ENCODE data around the gene LDLRAD4.

LDLRAD4 gene

DNA sequence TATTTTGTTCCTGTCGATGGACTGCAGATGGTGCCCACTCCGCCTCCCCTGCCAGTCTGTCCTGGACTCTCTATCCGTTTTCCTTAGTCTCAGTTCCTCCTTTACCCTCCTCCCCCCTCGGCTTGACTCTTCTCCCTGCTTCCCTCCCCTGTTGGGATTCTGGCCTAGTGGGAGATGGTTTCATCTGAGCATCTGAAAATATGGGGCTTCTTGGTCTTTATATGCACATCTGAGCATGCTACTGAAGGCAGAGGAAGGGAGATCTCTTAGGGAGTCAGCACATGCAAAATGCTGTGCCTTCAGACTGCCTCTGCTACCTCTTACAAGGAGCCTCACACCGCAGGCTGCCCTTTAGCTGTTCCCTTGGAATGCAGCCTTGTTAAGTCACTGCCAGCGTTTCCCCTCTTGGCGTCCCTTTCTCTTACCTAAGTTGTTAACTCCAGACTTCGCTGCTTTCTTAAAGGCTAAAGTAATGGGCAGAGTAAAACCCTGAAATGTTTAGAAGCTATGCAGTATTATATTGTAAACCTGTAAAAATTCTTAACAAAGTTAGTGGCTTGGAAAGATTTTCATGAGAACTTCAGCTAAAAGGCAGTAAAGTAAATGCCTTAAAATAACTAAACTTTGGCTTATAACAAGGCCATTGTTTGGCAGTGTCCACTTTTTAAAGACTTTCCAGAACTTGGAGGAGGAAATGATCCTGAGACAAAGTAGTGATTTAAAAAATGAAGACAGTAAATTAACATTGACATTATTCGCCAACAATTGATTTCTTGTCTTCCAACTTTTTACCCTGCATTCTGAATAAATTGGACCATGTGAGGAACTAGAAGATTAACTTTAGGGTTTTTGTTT lies 49.8 kb downstream of the LDLRAD4 start:
- FAIRE-seq: no peak

DNA sequence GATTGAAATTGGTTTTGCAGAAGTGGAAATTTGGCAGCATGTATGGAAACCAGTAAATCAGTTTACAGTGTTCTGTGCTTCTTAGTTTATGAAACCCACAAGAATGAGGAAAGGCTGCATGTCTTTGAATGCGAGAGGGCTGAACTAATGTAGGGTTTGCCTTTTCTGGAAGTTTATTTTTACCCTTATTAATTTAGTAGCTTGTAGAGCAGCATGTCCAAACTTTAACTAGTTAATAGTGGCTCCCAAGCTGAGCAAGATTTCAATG lies 50.4 kb downstream of the LDLRAD4 start:
- no peak for FAIRE-seq

DNA sequence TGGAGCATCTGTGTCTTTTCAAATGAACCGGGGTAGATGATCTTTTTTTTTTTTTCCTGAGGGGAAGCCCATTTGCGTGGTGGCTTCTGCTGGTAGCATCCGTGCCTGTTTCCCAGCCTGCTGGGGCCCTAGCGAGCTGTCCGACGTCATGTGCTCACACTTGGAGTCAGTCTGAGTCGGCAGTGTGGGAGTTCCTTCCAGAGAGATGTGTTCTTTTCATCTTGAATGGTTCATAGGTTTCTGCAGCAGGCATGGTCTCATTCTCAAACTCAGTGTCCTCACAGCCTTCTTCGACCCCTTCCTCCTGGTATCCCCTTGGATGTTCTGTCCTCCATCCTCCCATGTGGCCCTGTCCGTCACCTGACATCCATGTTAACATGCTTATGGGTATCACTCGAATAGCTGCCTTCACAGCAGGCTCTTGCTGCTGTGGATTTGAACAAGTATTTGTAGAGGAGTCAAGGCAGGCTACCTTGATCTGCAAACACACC lies 51.0 kb downstream of the LDLRAD4 start:
- no peak for FAIRE-seq

DNA sequence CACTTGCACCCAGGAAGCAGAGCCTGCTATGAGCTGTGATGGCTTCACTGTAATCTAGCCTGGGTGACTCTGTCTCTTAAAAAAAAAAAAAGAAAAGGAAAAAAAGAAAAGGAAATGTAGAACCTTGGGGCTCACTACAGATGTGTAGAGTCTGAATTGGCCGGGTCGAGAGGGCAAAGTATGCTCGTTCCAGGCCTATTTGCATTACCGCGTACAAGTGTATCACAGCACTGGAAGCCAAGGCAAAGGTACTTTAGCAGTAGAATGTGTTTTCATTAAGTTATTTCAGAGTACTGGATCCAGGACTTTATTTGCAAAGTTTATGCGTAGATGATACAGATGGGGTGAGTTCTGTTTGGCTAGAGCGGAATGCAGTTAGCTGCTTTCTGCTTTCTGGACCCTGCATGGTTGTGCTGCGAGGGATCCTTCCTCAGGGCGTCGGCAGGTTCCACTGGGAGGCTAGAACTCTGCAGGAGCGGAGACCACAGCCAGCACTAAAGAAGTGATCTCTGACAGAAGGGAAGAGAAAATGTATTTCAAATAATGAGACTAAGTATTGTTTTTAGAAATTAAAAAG lies 51.8 kb downstream of the LDLRAD4 start:
- FAIRE-seq: no peak

DNA sequence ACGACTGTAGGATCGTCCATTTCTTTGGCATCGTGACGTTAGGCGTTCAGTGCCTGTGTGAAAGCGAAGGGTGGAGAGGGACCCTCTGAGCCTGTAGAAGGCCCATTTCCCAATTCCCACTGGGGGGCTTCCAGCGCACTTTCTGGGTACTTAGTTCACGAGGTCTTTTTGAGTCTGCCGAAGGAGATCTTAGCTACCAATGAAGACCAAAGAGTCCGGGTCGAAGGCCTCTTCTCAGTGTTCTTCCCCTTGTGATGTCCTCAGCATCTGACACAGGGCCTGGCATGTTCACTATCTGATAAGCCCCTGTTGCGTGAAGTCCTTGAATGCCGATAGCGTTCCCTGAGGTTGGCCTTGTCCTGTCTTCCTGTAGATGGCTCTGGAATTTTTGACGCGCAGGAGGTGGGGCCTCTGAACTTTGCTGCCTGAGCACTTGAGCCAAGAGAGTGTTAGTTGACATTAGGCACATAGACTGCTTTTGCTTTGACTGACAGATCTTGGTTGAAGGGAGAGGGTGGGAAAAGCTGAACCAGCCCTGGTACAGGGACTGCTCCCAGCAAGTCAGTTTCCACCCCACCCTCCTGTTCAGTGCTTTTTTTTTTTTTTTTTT lies 52.8 kb downstream of the LDLRAD4 start:
- FAIRE-seq: no peak

DNA sequence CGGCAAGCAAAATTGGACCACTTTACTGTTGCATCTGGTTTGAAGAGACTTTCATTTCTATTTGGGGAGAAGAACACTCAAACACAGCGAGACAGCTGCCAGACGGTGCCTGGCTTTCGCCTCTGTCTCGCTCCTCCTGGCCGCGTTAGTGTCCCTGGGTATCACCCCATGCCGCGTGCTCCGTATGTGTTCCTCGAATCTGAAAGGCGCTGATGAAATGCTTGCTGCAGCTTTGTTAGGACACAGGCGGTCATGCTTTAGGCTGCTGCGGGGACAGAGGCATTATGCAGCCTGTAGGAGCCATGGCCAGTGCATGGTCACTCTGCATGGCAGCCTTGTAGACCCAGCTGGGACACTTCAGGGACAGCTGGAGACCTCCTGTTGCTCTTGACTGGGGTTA lies 53.9 kb downstream of the LDLRAD4 start:
- FAIRE-seq: no peak

DNA sequence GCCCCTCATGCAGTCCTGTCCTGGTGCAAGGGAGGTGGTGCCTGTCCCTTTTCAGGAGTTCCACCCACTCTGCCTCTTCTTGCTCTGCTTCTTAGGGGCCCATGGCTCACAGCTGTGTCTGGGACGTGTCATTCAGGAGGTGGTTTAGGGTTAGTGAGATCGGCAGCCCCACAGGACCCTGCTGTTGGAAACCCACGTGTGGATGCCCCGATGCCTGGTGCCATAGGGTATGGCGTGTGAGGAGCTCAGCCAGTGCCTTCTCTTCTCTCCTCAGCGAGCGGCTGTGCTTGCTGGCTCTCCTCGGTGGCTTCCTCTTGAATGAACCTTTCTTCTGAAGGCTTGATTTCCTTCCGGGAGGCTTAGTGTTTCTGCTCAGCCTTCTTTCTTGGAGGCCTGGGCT lies 55.2 kb downstream of the LDLRAD4 start:
- no peak for FAIRE-seq

DNA sequence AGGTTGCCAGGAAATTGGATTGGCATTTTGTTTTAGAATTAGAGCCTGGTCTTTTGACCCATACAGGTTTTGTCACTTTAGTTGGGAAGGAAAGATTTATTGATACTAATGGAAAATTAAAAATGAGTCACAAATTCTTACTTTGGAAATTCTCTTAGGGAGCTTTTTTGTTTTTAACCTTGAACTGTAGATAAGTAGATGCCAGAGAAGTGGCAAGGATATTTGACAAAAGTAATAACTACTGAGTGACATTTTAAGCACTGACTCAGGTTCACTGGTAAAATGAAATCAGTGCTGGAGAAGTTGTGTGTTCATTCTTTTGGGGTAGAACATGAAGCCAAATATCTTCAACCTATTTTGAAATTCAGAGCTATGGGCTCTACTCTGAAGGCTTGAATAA lies 56.5 kb downstream of the LDLRAD4 start:
- no peak for FAIRE-seq

DNA sequence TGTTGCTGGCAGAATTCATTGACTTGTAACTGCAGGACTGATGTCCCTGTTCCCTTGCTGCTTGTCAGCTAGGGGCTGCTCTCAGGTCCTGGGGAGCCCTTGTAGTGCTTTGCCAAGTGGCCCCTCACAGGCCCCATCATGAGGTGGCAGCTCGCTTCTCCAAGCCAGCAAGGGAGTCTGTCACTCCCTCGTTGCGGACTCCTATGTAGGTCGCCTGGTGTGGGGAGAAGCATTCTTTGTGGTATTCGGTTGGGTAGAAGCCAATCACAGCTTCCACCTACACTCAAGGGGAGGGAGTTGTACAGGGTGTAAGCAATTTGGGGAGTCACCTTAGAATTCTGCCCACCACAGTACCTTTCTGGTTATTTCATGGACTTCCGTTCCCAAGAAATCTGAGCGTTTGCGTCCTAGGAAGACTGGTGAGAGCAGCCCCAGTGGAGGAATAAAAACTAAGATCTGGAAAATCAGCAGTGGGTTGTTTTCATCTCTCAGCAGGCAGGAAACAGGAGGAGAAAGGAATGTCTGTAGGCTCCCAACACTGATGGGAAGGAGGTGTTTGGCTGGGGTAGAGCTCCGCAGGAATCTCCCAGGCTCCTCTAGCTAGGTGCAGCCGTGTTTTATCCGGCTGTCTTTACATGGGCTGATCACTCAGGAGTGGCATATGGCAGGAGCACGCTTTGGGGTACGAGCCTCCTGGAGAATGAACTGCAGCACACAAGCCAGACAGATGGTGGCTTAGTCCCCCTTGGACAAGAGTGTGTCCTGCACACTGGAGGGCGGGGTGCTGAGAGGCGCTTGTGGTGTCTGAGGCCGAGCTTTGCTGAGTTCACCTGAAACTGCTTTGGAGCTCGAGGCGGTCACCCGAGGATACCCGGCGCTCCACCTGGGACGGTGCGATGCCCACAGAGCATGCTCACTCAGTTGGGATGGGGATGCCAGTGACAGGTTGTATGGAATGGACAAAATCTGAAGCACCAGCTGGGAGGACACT lies 58.3 kb downstream of the LDLRAD4 start:
- no peak for FAIRE-seq

DNA sequence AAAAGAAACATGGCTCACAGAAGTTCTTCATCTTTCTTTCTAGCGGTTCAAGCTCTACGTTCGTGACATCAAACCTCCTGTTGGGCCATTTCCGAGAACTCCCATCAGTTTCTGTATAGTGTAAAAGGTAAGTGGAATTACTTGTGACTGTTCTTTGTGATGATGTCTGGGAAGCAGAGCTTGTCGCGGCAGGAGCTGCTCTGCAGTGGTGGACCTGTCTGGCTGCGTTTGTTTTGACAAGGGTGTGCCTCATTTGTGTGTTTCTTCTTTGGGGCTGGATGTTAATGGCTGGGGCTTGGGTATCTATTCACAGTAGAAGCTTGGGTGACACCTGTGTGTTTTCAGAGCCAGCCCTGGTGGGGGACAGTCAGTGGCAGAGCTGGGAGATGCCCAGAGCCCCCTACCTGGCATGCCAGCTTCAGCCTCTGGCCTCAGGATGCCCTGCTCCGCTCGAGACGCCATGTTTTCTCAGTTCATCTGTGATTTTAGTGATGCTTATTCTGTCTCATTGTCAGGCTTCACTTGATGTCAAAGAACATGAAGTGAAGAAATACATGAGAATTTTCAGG lies 59.6 kb downstream of the LDLRAD4 start:
- no peak for FAIRE-seq

DNA sequence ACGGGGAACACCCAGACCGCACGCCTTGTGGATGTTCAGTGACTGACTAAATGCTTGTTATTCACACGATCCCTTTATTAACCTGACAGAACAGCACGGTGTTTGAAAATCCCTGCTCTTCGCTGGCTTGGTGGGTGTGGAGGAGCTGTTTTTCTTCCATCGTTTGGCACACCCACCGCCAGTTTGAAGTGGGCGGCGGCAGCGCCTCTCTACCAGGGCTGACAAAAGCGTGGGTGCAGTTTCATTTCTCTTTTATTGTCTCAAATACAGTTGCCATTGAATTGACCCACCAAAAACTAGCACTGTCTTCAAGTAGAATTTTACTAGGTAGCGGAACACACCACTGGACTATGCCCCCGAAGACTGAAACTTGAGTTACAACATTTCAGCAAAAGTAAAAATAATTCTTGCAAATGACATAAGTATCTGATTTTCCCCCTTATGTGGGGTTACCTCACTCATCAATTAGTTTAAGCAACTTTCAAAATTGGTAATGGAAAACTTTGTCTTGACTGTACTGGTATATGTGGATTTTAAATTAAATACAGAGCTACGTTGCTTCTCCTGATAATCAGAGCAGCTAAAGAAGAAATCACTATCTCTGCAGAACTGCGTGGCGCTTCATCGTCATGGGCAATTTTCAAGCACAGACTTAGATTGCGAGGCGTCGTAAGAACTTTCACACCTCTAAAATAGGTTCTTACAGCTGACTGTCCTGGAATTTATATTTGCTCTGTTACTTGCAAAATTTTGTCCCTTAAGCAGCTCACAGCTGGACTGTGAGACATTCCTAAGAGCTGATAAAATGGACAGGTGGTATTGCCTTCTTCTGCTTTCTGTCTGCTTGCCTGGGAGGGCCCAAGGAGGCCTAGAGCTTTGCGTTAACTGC lies 60.9 kb downstream of the LDLRAD4 start:
- no peak for FAIRE-seq

DNA sequence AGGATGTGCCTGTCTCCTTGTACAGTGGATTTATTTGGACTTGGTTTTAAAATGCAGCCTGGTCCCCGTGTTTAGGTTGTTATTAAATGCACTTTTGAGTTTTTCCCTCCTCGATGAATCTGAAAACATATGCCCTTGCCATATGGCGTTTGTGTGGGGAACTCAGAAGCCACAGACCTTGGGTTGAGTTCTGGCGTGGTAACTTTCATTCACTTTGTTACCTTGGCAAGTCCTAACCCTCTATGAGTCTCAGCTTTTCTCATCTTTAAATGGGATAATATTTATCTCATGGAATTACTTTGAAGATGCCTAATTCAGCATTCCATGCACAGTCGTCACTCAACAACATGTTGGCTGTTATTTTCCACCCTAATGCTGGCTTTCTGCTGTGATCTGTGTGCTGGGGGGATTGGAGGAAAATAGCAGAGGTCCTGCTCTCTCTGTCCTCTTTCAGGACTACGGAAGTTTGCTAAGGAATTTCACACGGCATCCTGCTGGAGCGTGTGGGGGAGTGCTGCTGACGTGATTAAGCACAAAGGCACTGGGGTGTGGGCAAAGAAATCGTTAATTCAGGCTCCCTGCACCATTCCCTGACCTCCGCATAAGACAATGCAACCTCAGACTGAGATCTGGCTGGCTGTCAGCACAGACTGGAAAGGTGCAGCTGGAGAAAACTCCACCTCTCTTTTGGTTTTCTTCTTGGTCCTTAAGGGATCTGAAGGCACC lies 61.7 kb downstream of the LDLRAD4 start:
- no peak for FAIRE-seq

DNA sequence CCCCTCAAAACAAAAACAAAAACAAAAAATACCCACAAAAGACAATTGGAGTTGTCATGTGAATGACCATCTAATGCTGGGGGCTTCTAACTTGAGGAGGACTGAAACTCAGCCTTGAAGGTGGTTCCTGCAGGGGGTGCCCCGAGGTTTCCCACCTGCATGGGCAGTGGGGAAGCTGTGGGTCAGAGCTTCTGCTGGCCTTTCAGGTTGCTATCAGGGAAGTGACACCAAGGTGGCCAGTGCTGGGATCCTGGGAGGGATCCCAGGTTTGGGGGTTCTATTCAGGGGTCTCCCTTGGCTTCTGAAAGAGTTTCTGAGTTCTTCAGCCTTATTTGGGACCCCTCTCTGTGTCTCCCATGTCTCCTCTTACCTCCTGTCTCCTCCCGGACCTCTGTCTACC lies 62.8 kb downstream of the LDLRAD4 start:
- no peak for FAIRE-seq

DNA sequence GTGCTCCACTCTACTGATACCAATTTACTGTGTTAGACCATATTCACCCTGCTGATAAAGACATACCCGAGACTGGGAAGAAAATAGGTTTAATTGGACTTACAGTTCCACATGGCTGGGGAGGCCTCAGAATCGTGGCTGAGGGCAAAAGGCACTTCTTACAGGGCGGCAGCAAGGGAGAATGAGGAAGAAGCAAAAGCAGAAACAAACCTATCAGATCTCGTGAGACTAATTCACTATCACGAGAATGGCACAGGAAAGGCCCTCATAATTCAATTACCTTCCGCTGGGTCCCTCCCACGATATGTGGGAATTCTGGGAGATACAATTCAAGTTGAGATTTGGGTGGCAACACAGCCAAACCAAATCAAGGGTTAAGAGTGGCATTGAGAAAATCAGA lies 65.2 kb downstream of the LDLRAD4 start:
- FAIRE-seq: no peak

DNA sequence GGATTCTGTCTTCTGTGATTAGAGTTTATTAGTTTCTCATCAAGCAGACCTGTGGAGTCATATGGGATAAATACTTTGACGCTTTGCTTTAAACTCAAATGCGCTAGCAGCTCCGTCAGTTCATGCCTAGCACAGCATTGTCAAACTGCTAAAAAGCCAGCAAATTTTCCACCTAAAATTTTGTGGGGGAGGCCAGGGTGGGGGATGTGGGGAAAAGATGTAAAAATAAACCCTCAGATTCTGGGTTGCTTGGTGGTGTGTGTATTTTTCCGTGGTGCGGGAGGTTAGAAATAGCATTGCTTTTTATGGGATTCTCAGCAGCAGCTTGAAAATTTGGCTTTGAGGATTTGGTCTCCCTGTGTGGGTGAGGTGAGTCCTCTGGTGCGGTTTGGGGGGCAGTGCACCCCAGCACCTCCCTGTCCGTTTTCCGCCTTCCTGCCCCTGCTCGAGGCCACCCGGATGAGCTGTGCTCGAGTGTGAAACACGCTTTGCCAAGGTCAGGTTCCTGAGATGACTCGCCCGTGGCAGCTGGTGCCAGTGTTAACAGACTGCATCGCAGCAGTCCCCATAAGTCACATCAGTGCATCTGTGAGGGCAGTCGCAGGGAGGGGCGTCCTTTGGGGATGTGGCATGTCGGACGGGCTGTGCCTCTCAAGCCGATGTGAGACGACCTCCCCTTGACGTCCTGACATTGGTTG lies 65.9 kb downstream of the LDLRAD4 start:
- no peak for FAIRE-seq

DNA sequence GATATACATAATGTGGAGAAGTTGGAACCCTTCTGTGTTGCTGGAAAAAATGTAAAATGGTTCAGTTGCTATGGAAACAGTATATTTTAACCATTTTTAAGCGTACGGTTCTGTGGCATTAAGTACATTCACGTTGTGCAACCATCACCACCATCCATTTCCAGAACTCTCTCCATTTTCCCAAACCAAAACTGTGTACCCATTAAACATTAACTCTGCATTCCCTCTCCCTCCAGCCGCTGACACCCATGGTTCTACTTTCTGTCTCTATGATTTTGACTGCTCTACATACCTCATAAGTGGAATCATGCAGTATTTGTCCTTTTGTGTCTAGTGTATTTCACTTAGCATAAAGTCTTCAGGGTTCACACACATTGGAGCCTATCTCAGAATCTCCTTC lies 67.3 kb downstream of the LDLRAD4 start:
- FAIRE-seq: no peak

DNA sequence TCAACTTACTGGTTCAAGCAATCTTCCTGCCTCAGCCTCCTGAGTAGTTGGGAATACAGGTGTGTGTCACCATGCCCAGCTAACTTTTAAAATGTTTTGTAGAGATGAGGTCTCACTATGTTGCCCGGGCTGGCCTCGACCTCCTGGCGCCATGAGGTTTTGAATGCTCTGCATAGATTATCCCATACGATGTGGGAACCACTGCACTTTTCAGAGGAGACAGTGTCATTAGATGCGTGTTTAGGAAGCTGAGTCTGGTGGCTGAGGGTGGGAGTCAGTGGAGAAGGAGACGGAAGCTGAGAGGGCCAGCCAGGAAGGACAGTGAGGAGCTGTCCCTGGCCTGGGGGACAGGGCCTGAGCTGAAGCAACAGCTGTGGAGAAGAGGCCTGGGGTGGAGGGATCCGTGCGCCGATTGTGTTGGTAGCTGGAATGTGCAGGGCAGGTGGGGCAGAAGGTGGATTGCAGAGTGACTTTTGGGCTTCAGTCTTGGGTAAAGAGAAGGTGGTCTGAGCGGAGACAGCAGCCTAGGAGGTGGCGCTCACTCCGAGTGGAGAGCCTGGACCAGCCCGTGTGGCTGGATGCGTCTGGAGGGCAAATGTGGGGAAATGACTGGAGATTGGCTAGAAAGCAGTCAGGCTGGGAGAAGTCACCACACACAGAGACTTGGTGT lies 68.0 kb downstream of the LDLRAD4 start:
- FAIRE-seq: no peak

DNA sequence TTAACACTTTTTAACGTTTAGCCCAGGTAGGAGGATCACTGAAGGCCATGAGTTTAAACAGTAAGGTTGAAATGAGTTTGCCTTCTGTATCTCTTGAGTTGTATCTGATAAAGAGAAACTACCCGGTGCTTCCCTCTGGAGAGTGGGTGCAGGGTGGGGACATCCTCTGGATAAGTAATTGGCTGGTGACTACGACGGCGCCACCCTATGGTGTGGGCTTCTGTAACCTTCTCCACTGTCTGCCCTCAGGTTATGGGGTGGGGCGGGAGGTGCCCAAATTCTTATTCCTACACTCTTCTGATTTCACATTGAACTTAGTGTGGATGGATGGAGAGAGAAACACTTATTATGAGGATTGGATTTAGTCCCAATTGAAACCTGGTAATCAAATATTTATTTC lies 68.8 kb downstream of the LDLRAD4 start:
- FAIRE-seq: no peak

DNA sequence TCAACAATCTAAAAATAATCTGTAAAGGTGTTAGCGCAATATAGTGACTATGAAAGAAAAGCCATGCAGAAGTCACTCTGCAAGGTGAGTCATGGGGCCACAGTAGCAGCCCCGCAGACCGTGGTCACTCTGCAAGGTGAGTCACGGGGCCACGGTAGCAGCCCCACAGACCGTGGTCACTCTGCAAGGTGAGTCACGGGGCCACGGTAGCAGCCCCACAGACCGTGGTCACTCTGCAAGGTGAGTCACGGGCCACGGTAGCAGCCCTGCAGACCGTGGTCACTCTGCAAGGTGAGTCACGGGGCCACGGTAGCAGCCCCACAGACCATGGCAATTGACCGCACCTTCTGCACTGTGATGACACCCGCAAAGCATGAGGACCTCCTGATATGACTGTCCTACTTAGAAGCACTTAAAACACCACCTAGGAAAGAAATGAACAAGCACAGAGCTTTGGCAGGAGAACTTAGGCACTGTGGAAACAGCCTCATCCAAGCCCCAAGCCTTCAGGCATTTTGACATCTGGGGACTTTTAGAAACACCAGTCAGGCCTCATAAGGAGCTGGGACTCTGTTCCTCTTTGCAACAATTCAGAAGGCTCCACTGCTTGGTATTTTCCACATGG lies 70.1 kb downstream of the LDLRAD4 start:
- FAIRE-seq: no peak

All from G401.6 (cell line).